SJCRH30 (cell line): ENCODE measurements around the gene AHNAK2. TPM values are rescaled to one million over a fixed set of nuclear protein-coding genes. Genes with fewer than 3 reads are reported as not detected.
"Not testable (repeated sequence)": the region's sequence is repeated elsewhere in the genome, so short reads cannot be mapped to it uniquely, and the experiment has no call there.

ENCODE experiments used
- DNase-seq, 2 experiments: peaks; one replicate each; pipeline ENCODE4 v3.0.0-alpha.2; 2015 to 2020
- H3K27ac ChIP-seq: fragments of 250-450 bp; sonication (Bioruptor Pico); 2 replicates; pipeline ENCODE4 v1.5.1; 2020; ENCODE audit warnings: mild to moderate bottlenecking, moderate library complexity
- H3K27me3 ChIP-seq: fragments of 250-450 bp; sonication (Bioruptor Pico); 2 replicates; pipeline ENCODE4 v1.5.1; 2020; ENCODE audit warnings: mild to moderate bottlenecking, moderate library complexity
- H3K36me3 ChIP-seq: fragments of 250-450 bp; sonication (Bioruptor Pico); 2 replicates; pipeline ENCODE4 v1.5.1; 2020; ENCODE audit warnings: mild to moderate bottlenecking, moderate library complexity
- H3K4me1 ChIP-seq: fragments of 250-450 bp; sonication (Bioruptor Pico); 2 replicates; pipeline ENCODE4 v1.5.1; 2020; ENCODE audit warnings: mild to moderate bottlenecking, moderate library complexity
- H3K4me3 ChIP-seq: fragments of 250-450 bp; sonication (Bioruptor Pico); 2 replicates; pipeline ENCODE4 v1.5.1; 2020; ENCODE audit warnings: mild to moderate bottlenecking, moderate library complexity
- H3K9me3 ChIP-seq: fragments of 250-450 bp; sonication (Bioruptor Pico); replicated peaks from 2 replicates; pipeline ENCODE4 v1.5.1; 2020; ENCODE audit warnings: mild to moderate bottlenecking, moderate library complexity
- total RNA-seq: library from RNA; depleted of rRNA; stranded (reverse); fragments of >200 nt; shearing (Covaris generic); gene quantifications from 2 replicates; pipeline ENCODE4 v1.2.3, GENCODE V29; 2014; rRNA removed

The AHNAK2 gene
- total RNA-seq, result 1.3 and 1.6 TPM in 2 replicates

GRCh38 chr14:104977681-104978653, at the start of gene AHNAK2:
Gene AHNAK2, minus strand, starts transcription at chr14:104978374. Its CDS starts 137 bp downstream, at chr14:104978237.
- H3K4me1 ChIP-seq, result peaks cover 39% of the 10 kb centered on the region

GRCh38 chr14:105027718-105028117, 49.5 kb upstream of the AHNAK2 start:
- not testable (repeated sequence) for DNase-seq, H3K9me3 ChIP-seq, H3K4me3 ChIP-seq, H3K36me3 ChIP-seq, H3K27me3 ChIP-seq, H3K27ac ChIP-seq
- H3K4me1 ChIP-seq, result peaks cover 19% of the 10 kb centered on the region

More at GRCh38 chr14:104977681-104978653, at the start of gene AHNAK2:
- no peaks in the 10 kb centered on the region for H3K9me3 ChIP-seq
- DNase-seq, result peak; percentile 72 to 77
- no peaks in the 10 kb centered on the region for H3K36me3 ChIP-seq
- H3K27me3 ChIP-seq, result peaks cover 15% of the 10 kb centered on the region
- peak within 1 kb of the TSS; percentile 47 for H3K4me3 ChIP-seq
- no peak within 1 kb of the TSS for H3K27ac ChIP-seq

- Histone ChIP-seq H3K4me1 (peaks cover 19% of the 10 kb centered on the region), H3K27ac (no peak overlapping the region), H3K36me3 (no peaks in the 10 kb centered on the region), H3K4me3 (no peak overlapping the region), H3K27me3 (no peaks in the 10 kb centered on the region), H3K9me3 (no peaks in the 10 kb centered on the region)
- DNase-seq, result no peak
Measured at GRCh38 chr14:105026802-105027563, 48.8 kb upstream of the AHNAK2 start.

- Histone ChIP-seq H3K27ac (no peak overlapping the region), H3K36me3 (no peaks in the 10 kb centered on the region), H3K4me3 (no peak overlapping the region), H3K9me3 (no peaks in the 10 kb centered on the region), H3K27me3 (no peaks in the 10 kb centered on the region), H3K4me1 (peaks cover 19% of the 10 kb centered on the region)
- no peak for DNase-seq
Measured at GRCh38 chr14:105026033-105026785, 48.0 kb upstream of the AHNAK2 start.

GRCh38 chr14:105025429-105025828, 47.3 kb upstream of the AHNAK2 start:
- H3K9me3 ChIP-seq, result no peaks in the 10 kb centered on the region
- no peaks in the 10 kb centered on the region for H3K27me3 ChIP-seq
- DNase-seq, result no peak
- H3K4me1 ChIP-seq, result peaks cover 19% of the 10 kb centered on the region
- H3K36me3 ChIP-seq, result no peaks in the 10 kb centered on the region
- H3K27ac ChIP-seq, result peak overlapping the region; percentile 14; the same call in 1 of the 2 replicates
- no peak overlapping the region for H3K4me3 ChIP-seq

- Histone ChIP-seq H3K27me3 (no peaks in the 10 kb centered on the region), H3K27ac (peak overlapping the region; percentile 75), H3K9me3 (no peaks in the 10 kb centered on the region), H3K4me1 (peaks cover 24% of the 10 kb centered on the region), H3K36me3 (peaks cover 11% of the 10 kb centered on the region; the same call in 1 of the 2 replicates), H3K4me3 (no peak overlapping the region)
- peak in 1 of 2 experiments; percentile 43 for DNase-seq
Measured at GRCh38 chr14:105023791-105024480, 45.8 kb upstream of the AHNAK2 start.

- Histone ChIP-seq H3K4me3 (no peak overlapping the region), H3K27me3 (no peaks in the 10 kb centered on the region), H3K27ac (peak overlapping the region; percentile 75), H3K4me1 (peaks cover 26% of the 10 kb centered on the region), H3K36me3 (peaks cover 16% of the 10 kb centered on the region; the same call in 1 of the 2 replicates), H3K9me3 (no peaks in the 10 kb centered on the region)
- no peak for DNase-seq
Measured at GRCh38 chr14:105023144-105023543, 45.0 kb upstream of the AHNAK2 start.

GRCh38 chr14:105022276-105022670, 44.1 kb upstream of the AHNAK2 start:
- Histone ChIP-seq H3K4me1 (peaks cover 26% of the 10 kb centered on the region), H3K36me3 (peaks cover 20% of the 10 kb centered on the region), H3K27ac (no peak overlapping the region)

GRCh38 chr14:105021656-105022275, 43.6 kb upstream of the AHNAK2 start:
- Histone ChIP-seq H3K9me3 (no peaks in the 10 kb centered on the region), H3K4me3 (peak overlapping the region; percentile 67), H3K27ac (peak overlapping the region; percentile 67), H3K36me3 (peaks cover 23% of the 10 kb centered on the region), H3K27me3 (no peaks in the 10 kb centered on the region), H3K4me1 (peaks cover 26% of the 10 kb centered on the region)
- peak; percentile 28 to 52 for DNase-seq

More at GRCh38 chr14:105022276-105022670, 44.1 kb upstream of the AHNAK2 start:
- no peaks in the 10 kb centered on the region for H3K27me3 ChIP-seq
- DNase-seq, result no peak
- peak overlapping the region; percentile 67; the same call in 1 of the 2 replicates for H3K4me3 ChIP-seq
- no peaks in the 10 kb centered on the region for H3K9me3 ChIP-seq

GRCh38 chr14:105020815-105021655, 42.9 kb upstream of the AHNAK2 start, which contains the start of gene CDCA4:
Gene CDCA4, minus strand, starts transcription at chr14:105021083. Its CDS starts 9,154 bp downstream, at chr14:105011929.
- peak; percentile 96 to 98 for DNase-seq
- H3K27ac ChIP-seq, result peak within 1 kb of the TSS; percentile 82
- H3K27me3 ChIP-seq, result no peaks in the 10 kb centered on the region
- H3K4me1 ChIP-seq, result peaks cover 28% of the 10 kb centered on the region
- H3K4me3 ChIP-seq, result peak within 1 kb of the TSS; percentile 94
- H3K9me3 ChIP-seq, result no peaks in the 10 kb centered on the region
- peaks cover 26% of the 10 kb centered on the region for H3K36me3 ChIP-seq

GRCh38 chr14:105019861-105020814, 42.0 kb upstream of the AHNAK2 start:
- Histone ChIP-seq H3K36me3 (peaks cover 33% of the 10 kb centered on the region), H3K4me3 (peak overlapping the region; percentile 94), H3K27ac (peak overlapping the region; percentile 82), H3K9me3 (no peaks in the 10 kb centered on the region), H3K4me1 (peaks cover 30% of the 10 kb centered on the region), H3K27me3 (no peaks in the 10 kb centered on the region)
- DNase-seq, result peak; percentile 41 to 47

GRCh38 chr14:105018414-105018813, 40.2 kb upstream of the AHNAK2 start:
- no peak overlapping the region for H3K27ac ChIP-seq
- H3K4me1 ChIP-seq, result peaks cover 22% of the 10 kb centered on the region
- H3K4me3 ChIP-seq, result no peak overlapping the region
- H3K27me3 ChIP-seq, result no peaks in the 10 kb centered on the region
- peaks cover 33% of the 10 kb centered on the region for H3K36me3 ChIP-seq
- DNase-seq, result no peak
- H3K9me3 ChIP-seq, result no peaks in the 10 kb centered on the region
